IMR-90 (cell line): ENCODE data around the gene HEATR1. TPM values are rescaled to one million over a fixed set of nuclear protein-coding genes. Genes with fewer than 3 reads are reported as not detected.

ENCODE experiments used
- ATAC-seq: fragments of 200-7000 bp; cut with Tn5 transposase; 2 replicates; pipeline ENCODE4 v1.9.1; 2020; ENCODE audit warnings: low read depth, mild to moderate bottlenecking, moderate library complexity
- Bru-seq: library from RNA; stranded (reverse); fragments of 400-500 nt; gene quantifications from one replicate; lab custom pipeline; 2021; lab: Mats Ljungman, UMichigan
- BruChase-seq, 2 experiments: library from RNA; stranded (reverse); fragments of 400-500 nt; gene quantifications; one replicate each; lab custom pipeline; 2021; lab: Mats Ljungman, UMichigan
- BruUV-seq: library from RNA; stranded (reverse); fragments of 400-500 nt; replicated peaks from 2 replicates; lab custom pipeline; 2021; lab: Mats Ljungman, UMichigan
- CTCF ChIA-PET: fragments of 300-600 bp; formaldehyde crosslinking; extraction: SDS; loops from one replicate; lab custom pipeline; 2021; ENCODE audit warnings: antibody characterized with exemption; lab: Yijun Ruan, JAX
- POLR2A ChIA-PET: fragments of 300-600 bp; sonication (Branson Sonifier 250); formaldehyde crosslinking; loops from one replicate; lab custom pipeline; 2022; ENCODE audit warnings: antibody characterized with exemption; ENCODE audit not compliant: unreplicated experiment; lab: Charles Lee
- DNase-seq: peaks from one replicate; pipeline ENCODE4 v3.0.0; 2013
- H2AFZ ChIP-seq: replicated peaks from 2 replicates; pipeline ENCODE3; 2013; ENCODE audit warnings: low read length, mild to moderate bottlenecking; ENCODE audit not compliant: poor library complexity
- H2AK5ac ChIP-seq: 2 replicates; pipeline ENCODE4 v1.6.1; 2013; ENCODE audit warnings: low read depth, low read length, inconsistent platforms
- H2AK9ac ChIP-seq: replicated peaks from 2 replicates; pipeline ENCODE3; 2013; ENCODE audit warnings: mild to moderate bottlenecking, low read depth, low read length, moderate library complexity; ENCODE audit not compliant: poor library complexity
- H2BK120ac ChIP-seq: 2 replicates; pipeline ENCODE4 v1.6.1; 2013; ENCODE audit warnings: low read depth, low read length, inconsistent platforms
- H2BK15ac ChIP-seq: 3 replicates; pipeline ENCODE4 v1.6.1; 2013; ENCODE audit warnings: low read depth, low read length, inconsistent platforms
- H2BK20ac ChIP-seq: 2 replicates; pipeline ENCODE4 v1.6.1; 2013; ENCODE audit warnings: low read depth, mild to moderate bottlenecking, inconsistent platforms, low read length, moderate library complexity
- H2BK5ac ChIP-seq: 2 replicates; pipeline ENCODE4 v1.6.1; 2013; ENCODE audit warnings: mild to moderate bottlenecking, low read depth, low read length, inconsistent platforms; ENCODE audit not compliant: poor library complexity, severe bottlenecking
- H3K14ac ChIP-seq: replicated peaks from 2 replicates; pipeline ENCODE4 v1.6.1; 2013; ENCODE audit warnings: low read depth, low read length, inconsistent platforms
- H3K18ac ChIP-seq: 2 replicates; pipeline ENCODE4 v1.6.1; 2013; ENCODE audit warnings: low read depth, low read length, control low read depth
- H3K23ac ChIP-seq: 2 replicates; pipeline ENCODE4 v1.6.1; 2013; ENCODE audit warnings: low read depth, low read length, inconsistent platforms
- H3K27ac ChIP-seq: 2 replicates; pipeline ENCODE4 v1.5.1; 2013; ENCODE audit warnings: mild to moderate bottlenecking, control low read depth, low read length; ENCODE audit not compliant: insufficient read depth
- H3K27me3 ChIP-seq: 2 replicates; pipeline ENCODE4 v1.6.1; 2013; ENCODE audit warnings: low read length; ENCODE audit not compliant: control insufficient read depth, insufficient read depth
- H3K36me3 ChIP-seq: 2 replicates; pipeline ENCODE4 v1.6.1; 2013; ENCODE audit warnings: low read length, mixed read lengths; ENCODE audit not compliant: control insufficient read depth, insufficient read depth
- H3K4ac ChIP-seq: 2 replicates; pipeline ENCODE4 v1.6.1; 2013; ENCODE audit warnings: low read depth, low read length, inconsistent platforms
- H3K4me1 ChIP-seq: 2 replicates; pipeline ENCODE4 v1.6.1; 2013; ENCODE audit warnings: low read length, mixed read lengths; ENCODE audit not compliant: control insufficient read depth, insufficient read depth
- H3K4me2 ChIP-seq: 2 replicates; pipeline ENCODE4 v1.6.1; 2013; ENCODE audit warnings: low read depth, mild to moderate bottlenecking, control low read depth, low read length, moderate library complexity
- H3K4me3 ChIP-seq: 2 replicates; pipeline ENCODE4 v1.5.1; 2013; ENCODE audit warnings: low read depth, mild to moderate bottlenecking, control low read depth, low read length, moderate library complexity; ENCODE audit not compliant: insufficient read depth
- H3K56ac ChIP-seq: 2 replicates; pipeline ENCODE4 v1.6.1; 2013; ENCODE audit warnings: low read length, inconsistent platforms; ENCODE audit not compliant: insufficient read depth; ENCODE audit errors: extremely low read depth
- H3K79me1 ChIP-seq, 2 experiments: 2 replicates each; pipeline ENCODE4 v1.6.1; 2013; ENCODE audit warnings: low read length in 2 of 2, inconsistent platforms in 1 of 2, low read depth in 1 of 2
- H3K9ac ChIP-seq: 2 replicates; pipeline ENCODE4 v1.6.1; 2013; ENCODE audit warnings: low read depth, low read length, control low read depth
- H3K9me1 ChIP-seq: 2 replicates; pipeline ENCODE4 v1.6.1; 2013; ENCODE audit warnings: low read length, inconsistent platforms; ENCODE audit not compliant: insufficient read depth
- H3K9me3 ChIP-seq: 2 replicates; pipeline ENCODE4 v1.6.1; 2013; ENCODE audit warnings: low read length; ENCODE audit not compliant: control insufficient read depth, insufficient read depth
- H4K20me1 ChIP-seq: 2 replicates; pipeline ENCODE4 v1.6.1; 2013; ENCODE audit warnings: low read length, inconsistent platforms; ENCODE audit not compliant: insufficient read depth
- H4K5ac ChIP-seq: 2 replicates; pipeline ENCODE4 v1.6.1; 2013; ENCODE audit warnings: mild to moderate bottlenecking, low read depth, low read length, control low read depth
- H4K8ac ChIP-seq, 2 experiments: 2 replicates each; pipeline ENCODE4 v1.6.1; 2013; ENCODE audit warnings: low read depth in 2 of 2, low read length in 2 of 2, control low read depth in 1 of 2, inconsistent platforms in 1 of 2
- H4K91ac ChIP-seq: 2 replicates; pipeline ENCODE4 v1.6.1; 2013; ENCODE audit warnings: low read depth, low read length, inconsistent platforms; ENCODE audit not compliant: insufficient read depth
- CEBPB ChIP-seq: IDR thresholded peaks from 2 replicates; pipeline ENCODE4 v1.6.1; 2012; ENCODE audit warnings: low read depth, low read length, improper control_type of control experiment
- CTCF ChIP-seq: conservative IDR thresholded peaks from 2 replicates; pipeline ENCODE4 v1.5.1; 2012; ENCODE audit warnings: mild to moderate bottlenecking, low read depth, low read length, improper control_type of control experiment
- MAFK ChIP-seq: IDR thresholded peaks from 2 replicates; pipeline ENCODE4 v1.6.1; 2012; ENCODE audit warnings: low read depth, low read length, improper control_type of control experiment
- MAZ ChIP-seq: IDR thresholded peaks from 2 replicates; pipeline ENCODE4 v1.6.1; 2012; ENCODE audit warnings: low read depth, mild to moderate bottlenecking, low read length, improper control_type of control experiment, moderate library complexity, borderline replicate concordance
- MXI1 ChIP-seq: IDR thresholded peaks from 2 replicates; pipeline ENCODE4 v1.6.1; 2012; ENCODE audit warnings: low read depth, mild to moderate bottlenecking, low read length, moderate library complexity, borderline replicate concordance
- POLR2A ChIP-seq: IDR thresholded peaks from 2 replicates; pipeline ENCODE4 v1.6.1; 2012; ENCODE audit warnings: mild to moderate bottlenecking, low read depth, low read length
- RAD21 ChIP-seq: IDR thresholded peaks from 2 replicates; pipeline ENCODE4 v1.6.1; 2012; ENCODE audit warnings: low read length, improper control_type of control experiment
- RCOR1 ChIP-seq: IDR thresholded peaks from 2 replicates; pipeline ENCODE4 v1.6.1; 2012; ENCODE audit warnings: mild to moderate bottlenecking, low read length, improper control_type of control experiment; ENCODE audit not compliant: insufficient replicate concordance
- RFX5 ChIP-seq: IDR thresholded peaks from 2 replicates; pipeline ENCODE4 v1.8.0; 2012; ENCODE audit warnings: low read depth, mild to moderate bottlenecking, low read length, moderate library complexity
- SMC3 ChIP-seq: fragments of 150-350 bp; IDR thresholded peaks from 2 replicates; pipeline ENCODE4 v1.6.1; 2016; ENCODE audit warnings: low read depth, mild to moderate bottlenecking, antibody characterized with exemption, low read length, moderate library complexity
- WGBS, 2 experiments: methylation state at CpG; one replicate each; pipeline versions ENCODE4 v1.1.5 to v1.1.7; 2013; ENCODE audit warnings: missing lambda C conversion rate in 2 of 2; ENCODE audit not compliant: insufficient read length in 1 of 2; ENCODE audit errors: extremely low coverage in 2 of 2; 5-methylcytosine and 5-hydroxymethylcytosine counted together
- dilution Hi-C: fragments of 300-500 bp; cut with HindIII; formaldehyde crosslinking; loops from one replicate; pipeline ENCODE4 v1.14.3; 2018; ENCODE audit warnings: low sequenced_read_pairs; ENCODE audit not compliant: unreplicated experiment
- in situ Hi-C: fragments of 300-500 bp; cut with MboI; formaldehyde crosslinking; loops from 3 replicates; pipeline ENCODE4 v1.14.3; 2019; ENCODE audit warnings: low sequenced_read_pairs, inconsistent platforms, mixed read lengths
- intact Hi-C: fragments of 100-400 bp; cut with micrococcal nuclease; formaldehyde crosslinking; loops from 2 replicates; pipeline ENCODE4 v1.10.0; 2022
- long read RNA-seq: library from polyadenylated mRNA; unstranded; transcript quantifications from one replicate; pipeline ENCODE4 v2.0.0, GENCODE V29; 2021; ENCODE audit not compliant: unreplicated experiment
- polyA plus RNA-seq, 3 experiments: library from polyadenylated mRNA; depleted of rRNA; stranded (reverse); fragments of >200 nt; gene quantifications; 2 replicates each; pipeline ENCODE4 v1.2.3, GENCODE V29; 2012; ENCODE audit warnings: low replicate concordance in 1 of 3
- total RNA-seq: library from RNA; depleted of rRNA; stranded (reverse); fragments of >200 nt; gene quantifications from 2 replicates; pipeline ENCODE4 v1.2.3, GENCODE V29; 2012; rRNA removed
- TF ChIP-seq, protein P1 (sequence below): fragments of 150-350 bp; IDR thresholded peaks from 2 replicates; pipeline ENCODE4 v1.6.1; 2017; ENCODE audit warnings: mild to moderate bottlenecking, antibody characterized with exemption, low read length, low read depth

HEATR1 gene
- total RNA-seq (53.8 and 61.1 TPM in 2 replicates), polyA plus RNA-seq (2012; rRNA removed) (6.3 and 8.5 TPM in 2 replicates), Bru-seq, nascent RNA (percentile 78 among the genes with signal in this experiment), BruChase-seq, experiment 1, labeled RNA remaining after a 6-hour chase (percentile 80 among the genes with signal in this experiment), BruChase-seq, experiment 2, labeled RNA remaining after a 2-hour chase (percentile 81 among the genes with signal in this experiment)
- 1.4 and 1.7 TPM in 2 replicates for polyA plus RNA-seq (2012; cell fraction: cytosol; rRNA removed)
- polyA plus RNA-seq (2012; cell fraction: nucleus; rRNA removed; ENCODE audit: low replicate concordance), result 4.1 and 19.0 TPM in 2 replicates
- long read RNA-seq, full-length matches to known transcripts, result 2 of 10 reads
- long read RNA-seq, partial matches to known transcripts, result 3 of 10 reads
- long read RNA-seq, other reads (novel, unspliced or antisense), result 5 of 10 reads

DNA sequence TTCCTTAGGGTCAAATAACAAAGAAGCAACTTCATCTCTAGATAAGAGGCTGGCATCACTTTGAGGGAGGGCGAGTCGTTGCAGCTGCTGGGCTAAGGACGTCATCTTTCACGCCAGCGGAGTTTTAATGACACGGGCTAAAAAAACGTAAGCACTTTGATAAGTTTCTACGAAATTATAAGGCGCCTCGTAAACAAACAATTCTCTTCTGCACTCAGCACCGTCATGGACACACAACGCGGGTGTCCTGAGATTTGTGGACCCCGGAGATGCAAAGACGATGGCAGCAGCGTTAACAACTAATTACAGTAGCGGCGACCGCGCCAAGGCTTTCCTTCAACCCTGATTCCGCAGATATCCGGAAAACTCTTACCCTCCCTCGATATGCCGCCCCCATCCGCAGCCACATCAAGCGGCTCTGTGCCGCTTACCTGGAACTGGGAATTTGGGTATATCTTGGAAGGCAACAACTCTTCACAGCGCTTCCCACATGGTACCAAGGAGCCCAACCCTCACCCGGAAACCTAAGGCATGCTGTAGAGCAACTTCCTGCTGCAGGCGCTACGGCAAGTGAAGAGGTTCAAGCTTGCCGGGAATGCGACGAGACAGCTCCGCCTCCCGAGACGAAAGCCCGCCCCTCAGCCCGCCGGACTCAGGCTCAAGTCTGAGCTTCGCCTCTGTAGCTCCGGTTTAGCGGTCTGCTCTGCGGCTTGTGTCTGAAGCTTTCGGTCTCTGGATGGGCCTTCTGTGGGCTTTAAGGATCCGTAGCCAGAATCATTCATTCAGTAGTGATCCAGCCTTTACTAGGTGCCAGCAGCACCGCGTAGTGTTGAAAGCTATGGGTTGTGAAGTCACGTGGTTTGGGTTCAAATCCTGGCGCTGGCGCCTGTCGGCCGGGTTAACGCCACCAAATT is at the start of gene HEATR1:
HEATR1 (minus strand) TSS at position 526 of the 914 bp plus-strand sequence; CDS start at position 105, 421 bp downstream.
- H3K23ac ChIP-seq, result peak within 1 kb of the TSS; percentile 73
- H3K9me1 ChIP-seq, result no peaks in the 10 kb centered on the region
- H2BK20ac ChIP-seq, result 0 out of 2 replicates have a peak within 1 kb of the TSS, but pooled peaks have one; percentile 14
- CTCF ChIA-PET, result interaction anchor here (0.6 to 1.2 kb wide), 5 partner anchors 17 to 797 kb away, joined by 3 to 4 read pairs (median 3); no protein-coding TSS in a partner anchor
- H4K20me1 ChIP-seq, result no peaks in the 10 kb centered on the region
- 0% methylated on average over 23 of the region's 54 CpGs; no CpG with 5 or more reads in 1 of the 2 experiments for WGBS, 2 experiments
- no peaks in the 10 kb centered on the region for H3K9me3 ChIP-seq
- H4K8ac ChIP-seq, result peak within 1 kb of the TSS; percentile 80 to 97
- peak; percentile 99 for TF ChIP-seq MXI1
- TF ChIP-seq CEBPB, result peak; percentile 30; the same call in 1 of the 2 replicates
- no peak for TF ChIP-seq SMC3
- TF ChIP-seq, protein P1, sequence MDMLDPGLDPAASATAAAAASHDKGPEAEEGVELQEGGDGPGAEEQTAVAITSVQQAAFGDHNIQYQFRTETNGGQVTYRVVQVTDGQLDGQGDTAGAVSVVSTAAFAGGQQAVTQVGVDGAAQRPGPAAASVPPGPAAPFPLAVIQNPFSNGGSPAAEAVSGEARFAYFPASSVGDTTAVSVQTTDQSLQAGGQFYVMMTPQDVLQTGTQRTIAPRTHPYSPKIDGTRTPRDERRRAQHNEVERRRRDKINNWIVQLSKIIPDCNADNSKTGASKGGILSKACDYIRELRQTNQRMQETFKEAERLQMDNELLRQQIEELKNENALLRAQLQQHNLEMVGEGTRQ, result peak; percentile 83
- TF ChIP-seq MAFK, result no peak
- TF ChIP-seq RCOR1, result peak; percentile 54
- TF ChIP-seq CTCF, result no peak
- TF ChIP-seq MAZ, result peak; percentile 60; the same call in 1 of the 2 replicates
- TF ChIP-seq RFX5, result no peak
- TF ChIP-seq RAD21, result no peak
- peak; percentile 53; the same call in 1 of the 2 replicates for TF ChIP-seq POLR2A
- H3K18ac ChIP-seq, result peak within 1 kb of the TSS; percentile 73
- in situ Hi-C loops, result loop anchor here (25.0 kb wide), 2 partner anchors 783 to 958 kb away; no protein-coding TSS in a partner anchor
- DNase-seq (peak; percentile 96), ATAC-seq (peak; percentile 99)
- POLR2A ChIA-PET, result interaction anchor here (0.6 kb wide), 1 partner anchor 249 kb away, joined by 3 read pairs; no protein-coding TSS in a partner anchor
- H3K4ac ChIP-seq, result peak within 1 kb of the TSS; percentile 75
- H4K5ac ChIP-seq, result peak within 1 kb of the TSS; percentile 66
- peak within 1 kb of the TSS; percentile 87 for H3K9ac ChIP-seq
- peak within 1 kb of the TSS; percentile 38 for H2BK120ac ChIP-seq
- peak within 1 kb of the TSS; percentile 91 for H4K91ac ChIP-seq
- peak within 1 kb of the TSS; percentile 80 for H3K27ac ChIP-seq
- no peaks in the 10 kb centered on the region for H3K27me3 ChIP-seq
- no peaks in the 10 kb centered on the region; the same call in 1 of the 2 replicates for H3K36me3 ChIP-seq
- H2AFZ ChIP-seq, result peak within 1 kb of the TSS; percentile 97
- dilution Hi-C loops, result no loop called here
- peak within 1 kb of the TSS; percentile 35; the same call in 1 of the 3 replicates for H2BK15ac ChIP-seq
- H2AK5ac ChIP-seq, result no peak within 1 kb of the TSS; the same call in 1 of the 2 replicates
- H3K4me2 ChIP-seq, result peak within 1 kb of the TSS; percentile 84
- peak within 1 kb of the TSS; percentile 53 for H2AK9ac ChIP-seq
- peak within 1 kb of the TSS; percentile 63 for H2BK5ac ChIP-seq
- H3K4me1 ChIP-seq, result no peaks in the 10 kb centered on the region
- peak within 1 kb of the TSS; percentile 81 for H3K14ac ChIP-seq
- H3K56ac ChIP-seq, result peak within 1 kb of the TSS; percentile 85; the same call in 1 of the 2 replicates
- H3K79me1 ChIP-seq, result peaks cover 0 to 2% of the 10 kb centered on the region in 2 experiments; a peak in 2 of 4 replicates
- no TSS peak for BruUV-seq
- peak within 1 kb of the TSS; percentile 79 for H3K4me3 ChIP-seq
- intact Hi-C loops, result loop anchor here (10.0 kb wide), 1 partner anchor 191 kb away; the partner anchor contains the start of gene MTR
